ENCODE results near the gene PHAX.
"Not testable (repeated sequence)": the region's sequence is repeated elsewhere in the genome, so short reads cannot be mapped to it uniquely, and the experiment has no call there.

The PHAX gene

DNA sequence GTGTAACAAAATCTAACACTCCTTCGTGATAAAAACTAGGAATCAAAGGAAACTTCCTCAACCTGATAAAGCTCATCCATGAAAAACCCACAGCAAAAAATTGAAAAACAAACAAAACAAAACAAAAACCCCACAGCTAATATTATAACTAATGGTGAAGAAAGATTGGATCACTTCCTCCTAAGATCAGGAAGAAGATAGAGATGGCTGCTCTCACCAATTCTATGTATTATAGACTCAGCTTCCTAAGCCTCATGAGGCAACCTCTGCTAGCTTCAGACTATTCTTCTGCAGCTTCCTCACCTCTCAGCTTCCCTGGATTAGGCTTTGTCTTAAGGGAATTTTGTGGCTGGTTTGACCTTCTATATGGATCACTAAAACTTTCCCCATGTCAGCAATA lies 40.1 kb downstream of the PHAX start:
- Histone ChIP-seq H3K36me3 (ENCODE audit: insufficient read depth, low read length) (no peaks in the 10 kb centered on the region), H3K4me1 (ENCODE audit: control insufficient read depth, insufficient read depth, low read length) (no peaks in the 10 kb centered on the region), H3K4me3 (ENCODE audit: low read length) (no peak overlapping the region), H3K4me2 (ENCODE audit: low read length) (no peak overlapping the region), H3K9me3 (replicated peaks; ENCODE audit: low read length) (peaks cover 10% of the 10 kb centered on the region), H3K27me3 (ENCODE audit: control insufficient read depth, insufficient read depth, low read length) (no peaks in the 10 kb centered on the region), H3K9ac (ENCODE audit: low read depth, low read length) (no peak overlapping the region)

GRCh38 chr5:126641387-126641786 lies 40.6 kb downstream of the PHAX start:
- no peaks in the 10 kb centered on the region for H3K4me1 ChIP-seq (ENCODE audit: control insufficient read depth, insufficient read depth, low read length)
- no peak overlapping the region for H3K4me2 ChIP-seq (ENCODE audit: low read length)
- H3K27me3 ChIP-seq (ENCODE audit: control insufficient read depth, insufficient read depth, low read length), result no peaks in the 10 kb centered on the region
- H3K4me3 ChIP-seq (ENCODE audit: low read length), result no peak overlapping the region
- H3K9ac ChIP-seq (ENCODE audit: low read depth, low read length), result no peak overlapping the region
- no peaks in the 10 kb centered on the region for H3K36me3 ChIP-seq (ENCODE audit: insufficient read depth, low read length)
- H3K9me3 ChIP-seq (replicated peaks; ENCODE audit: low read length), result peaks cover 10% of the 10 kb centered on the region

DNA sequence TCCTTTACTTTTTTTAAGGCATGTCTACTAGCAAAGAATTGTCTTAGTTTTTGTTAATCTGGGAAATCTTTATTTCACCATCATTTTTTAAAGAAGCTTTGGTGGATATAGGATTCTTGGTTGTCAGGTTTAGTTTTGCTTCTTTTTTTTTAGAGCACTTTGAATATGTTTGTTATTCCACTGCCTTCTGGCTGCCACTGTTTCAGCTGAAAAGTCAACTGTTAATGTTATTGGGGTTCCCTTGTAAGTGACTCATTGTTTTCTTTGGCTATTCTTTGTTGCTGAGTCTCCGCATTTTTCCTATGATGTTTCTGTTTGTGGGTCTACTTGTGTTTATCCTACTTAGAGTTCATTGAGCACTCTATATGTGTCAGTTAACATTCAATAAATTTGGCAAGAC lies 44.4 kb downstream of the PHAX start:
- H3K9me3 ChIP-seq (replicated peaks; ENCODE audit: low read length), result peaks cover 10% of the 10 kb centered on the region
- no peaks in the 10 kb centered on the region for H3K4me1 ChIP-seq (ENCODE audit: control insufficient read depth, insufficient read depth, low read length)
- H3K27me3 ChIP-seq (ENCODE audit: control insufficient read depth, insufficient read depth, low read length), result no peaks in the 10 kb centered on the region
- no peaks in the 10 kb centered on the region for H3K36me3 ChIP-seq (ENCODE audit: insufficient read depth, low read length)
- H3K4me2 ChIP-seq (ENCODE audit: low read length), result no peak overlapping the region
- no peak overlapping the region for H3K9ac ChIP-seq (ENCODE audit: low read depth, low read length)
- H3K4me3 ChIP-seq (ENCODE audit: low read length), result no peak overlapping the region

DNA sequence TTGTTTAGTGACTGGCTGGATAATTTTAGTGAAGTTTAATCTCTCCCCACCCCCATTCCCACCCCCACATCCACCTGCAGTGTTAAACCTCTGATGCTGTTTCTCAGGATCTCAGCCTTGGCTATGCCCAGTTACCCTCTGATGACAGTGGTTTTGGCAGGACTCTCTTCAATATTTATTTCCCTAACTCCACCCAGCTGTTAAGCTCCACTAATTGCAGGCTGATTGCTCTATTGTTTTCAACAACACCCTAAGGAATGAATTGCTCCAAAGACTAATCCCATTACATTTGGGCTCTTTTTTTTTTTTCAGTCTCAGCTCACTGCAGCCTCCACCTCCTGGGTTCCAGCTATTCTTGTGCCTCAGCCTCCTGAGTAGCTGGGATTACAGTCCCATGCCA lies 46.3 kb downstream of the PHAX start:
- no peaks in the 10 kb centered on the region for H3K27me3 ChIP-seq (ENCODE audit: control insufficient read depth, insufficient read depth, low read length)
- H3K4me2 ChIP-seq (ENCODE audit: low read length), result no peak overlapping the region
- no peaks in the 10 kb centered on the region for H3K4me1 ChIP-seq (ENCODE audit: control insufficient read depth, insufficient read depth, low read length)
- H3K9ac ChIP-seq (ENCODE audit: low read depth, low read length), result no peak overlapping the region
- H3K36me3 ChIP-seq (ENCODE audit: insufficient read depth, low read length), result no peaks in the 10 kb centered on the region
- H3K4me3 ChIP-seq (ENCODE audit: low read length), result no peak overlapping the region
- peaks cover 10% of the 10 kb centered on the region for H3K9me3 ChIP-seq (replicated peaks; ENCODE audit: low read length)

- H3K36me3 ChIP-seq (ENCODE audit: insufficient read depth, low read length), result no peaks in the 10 kb centered on the region
Measured at GRCh38 chr5:126648471-126648870, 47.7 kb downstream of the PHAX start.

GRCh38 chr5:126649057-126649456 lies 48.3 kb downstream of the PHAX start:
- not testable (repeated sequence) for H3K36me3 ChIP-seq (ENCODE audit: insufficient read depth, low read length); H3K4me2 ChIP-seq (ENCODE audit: low read length); H3K4me1 ChIP-seq (ENCODE audit: control insufficient read depth, insufficient read depth, low read length); H3K9ac ChIP-seq (ENCODE audit: low read depth, low read length); H3K27me3 ChIP-seq (ENCODE audit: control insufficient read depth, insufficient read depth, low read length); H3K9me3 ChIP-seq (replicated peaks; ENCODE audit: low read length); H3K4me3 ChIP-seq (ENCODE audit: low read length)

More at GRCh38 chr5:126648471-126648870, 47.7 kb downstream of the PHAX start:
- Histone ChIP-seq H3K4me1 (ENCODE audit: control insufficient read depth, insufficient read depth, low read length) (no peaks in the 10 kb centered on the region), H3K9ac (ENCODE audit: low read depth, low read length) (no peak overlapping the region), H3K9me3 (replicated peaks; ENCODE audit: low read length) (peaks cover 10% of the 10 kb centered on the region), H3K27me3 (ENCODE audit: control insufficient read depth, insufficient read depth, low read length) (no peaks in the 10 kb centered on the region), H3K4me2 (ENCODE audit: low read length) (no peak overlapping the region), H3K4me3 (ENCODE audit: low read length) (no peak overlapping the region)

- H3K4me1 ChIP-seq (ENCODE audit: control insufficient read depth, insufficient read depth, low read length); H3K4me2 ChIP-seq (ENCODE audit: low read length); H3K9ac ChIP-seq (ENCODE audit: low read depth, low read length); H3K4me3 ChIP-seq (ENCODE audit: low read length); H3K27me3 ChIP-seq (ENCODE audit: control insufficient read depth, insufficient read depth, low read length); H3K9me3 ChIP-seq (replicated peaks; ENCODE audit: low read length); H3K36me3 ChIP-seq (ENCODE audit: insufficient read depth, low read length): not testable (repeated sequence)
Measured at GRCh38 chr5:126649709-126650108, 49.0 kb downstream of the PHAX start.

- no peaks in the 10 kb centered on the region for H3K36me3 ChIP-seq (ENCODE audit: insufficient read depth, low read length)
- H3K27me3 ChIP-seq (ENCODE audit: control insufficient read depth, insufficient read depth, low read length), result no peaks in the 10 kb centered on the region
- H3K9me3 ChIP-seq (replicated peaks; ENCODE audit: low read length), result peaks cover 2% of the 10 kb centered on the region
- H3K4me2 ChIP-seq (ENCODE audit: low read length), result no peak overlapping the region
- no peak overlapping the region for H3K4me3 ChIP-seq (ENCODE audit: low read length)
- no peaks in the 10 kb centered on the region for H3K4me1 ChIP-seq (ENCODE audit: control insufficient read depth, insufficient read depth, low read length)
- no peak overlapping the region for H3K9ac ChIP-seq (ENCODE audit: low read depth, low read length)
Measured at GRCh38 chr5:126650463-126650862, 49.7 kb downstream of the PHAX start.

- Histone ChIP-seq H3K27me3 (ENCODE audit: control insufficient read depth, insufficient read depth, low read length) (no peaks in the 10 kb centered on the region), H3K4me1 (ENCODE audit: control insufficient read depth, insufficient read depth, low read length) (no peaks in the 10 kb centered on the region), H3K4me2 (ENCODE audit: low read length) (no peak overlapping the region), H3K4me3 (ENCODE audit: low read length) (no peak overlapping the region), H3K9me3 (replicated peaks; ENCODE audit: low read length) (no peaks in the 10 kb centered on the region), H3K9ac (ENCODE audit: low read depth, low read length) (no peak overlapping the region), H3K36me3 (ENCODE audit: insufficient read depth, low read length) (no peaks in the 10 kb centered on the region)
Measured at GRCh38 chr5:126651013-126651577, 50.3 kb downstream of the PHAX start.

GRCh38 chr5:126656401-126657007 lies 55.8 kb downstream of the PHAX start:
- Histone ChIP-seq H3K4me2 (ENCODE audit: low read length) (no peak overlapping the region), H3K9ac (ENCODE audit: low read depth, low read length) (no peak overlapping the region), H3K4me1 (ENCODE audit: control insufficient read depth, insufficient read depth, low read length) (no peaks in the 10 kb centered on the region), H3K27me3 (ENCODE audit: control insufficient read depth, insufficient read depth, low read length) (no peaks in the 10 kb centered on the region), H3K4me3 (ENCODE audit: low read length) (no peak overlapping the region), H3K36me3 (ENCODE audit: insufficient read depth, low read length) (no peaks in the 10 kb centered on the region), H3K9me3 (replicated peaks; ENCODE audit: low read length) (no peaks in the 10 kb centered on the region)

DNA sequence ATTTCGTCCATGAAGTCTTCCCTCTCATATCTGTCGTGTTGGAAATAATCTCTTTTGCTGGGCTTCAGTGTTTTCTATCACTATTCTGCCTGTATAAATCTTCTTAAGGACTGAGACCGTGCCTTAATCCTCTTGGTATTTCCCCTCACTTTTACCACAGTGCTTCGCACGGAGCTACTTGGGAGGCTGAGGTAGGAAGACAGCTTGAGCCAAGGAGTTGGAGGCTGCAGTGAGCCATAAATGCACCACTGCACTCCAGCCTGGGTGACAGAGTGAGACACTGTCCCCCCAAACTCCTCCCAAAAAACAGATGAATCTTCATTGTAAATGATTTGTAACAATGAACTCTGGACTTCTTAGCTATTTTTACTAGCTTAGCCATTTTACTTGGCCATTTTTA lies 57.8 kb downstream of the PHAX start:
- Histone ChIP-seq H3K4me2 (ENCODE audit: low read length) (no peak overlapping the region), H3K9ac (ENCODE audit: low read depth, low read length) (no peak overlapping the region), H3K4me3 (ENCODE audit: low read length) (no peak overlapping the region), H3K36me3 (ENCODE audit: insufficient read depth, low read length) (no peaks in the 10 kb centered on the region), H3K27me3 (ENCODE audit: control insufficient read depth, insufficient read depth, low read length) (no peaks in the 10 kb centered on the region), H3K9me3 (replicated peaks; ENCODE audit: low read length) (no peaks in the 10 kb centered on the region), H3K4me1 (ENCODE audit: control insufficient read depth, insufficient read depth, low read length) (no peaks in the 10 kb centered on the region)

DNA sequence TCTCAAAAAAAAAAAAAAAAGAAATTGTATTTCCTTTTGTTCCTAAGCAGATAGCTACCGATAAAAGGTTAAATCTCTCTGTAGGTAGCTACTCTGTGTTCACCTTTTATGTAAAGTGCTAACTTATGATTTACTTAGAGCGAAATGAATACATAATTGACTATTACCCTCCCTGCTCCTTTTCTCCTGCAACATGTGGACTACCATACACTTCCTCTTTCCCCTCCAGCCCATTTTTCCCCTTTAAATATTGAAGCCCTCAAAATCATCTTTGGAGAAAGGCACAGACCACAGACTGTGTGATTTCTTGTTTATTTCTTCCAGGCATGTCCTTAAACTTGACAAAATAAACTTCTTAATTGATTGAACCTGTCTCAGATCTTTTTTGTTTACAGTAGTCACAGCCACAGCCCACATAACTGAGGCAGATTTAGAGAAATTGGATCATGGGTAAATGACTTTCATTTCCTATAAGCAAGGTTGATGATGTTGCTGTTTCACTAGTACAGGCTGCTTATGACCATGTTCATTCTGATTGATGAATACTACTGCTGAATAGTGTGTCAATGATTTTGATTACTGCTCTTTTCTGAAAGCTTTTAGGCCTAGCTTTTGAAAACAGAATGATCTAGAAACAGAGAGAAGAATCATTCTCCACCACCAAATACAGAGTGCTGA lies 59.2 kb downstream of the PHAX start:
- Histone ChIP-seq H3K36me3 (ENCODE audit: insufficient read depth, low read length) (no peaks in the 10 kb centered on the region), H3K4me1 (ENCODE audit: control insufficient read depth, insufficient read depth, low read length) (no peaks in the 10 kb centered on the region), H3K9ac (ENCODE audit: low read depth, low read length) (no peak overlapping the region), H3K9me3 (replicated peaks; ENCODE audit: low read length) (no peaks in the 10 kb centered on the region), H3K4me2 (ENCODE audit: low read length) (no peak overlapping the region), H3K4me3 (ENCODE audit: low read length) (no peak overlapping the region), H3K27me3 (ENCODE audit: control insufficient read depth, insufficient read depth, low read length) (peaks cover 1% of the 10 kb centered on the region)

Measured in skeletal muscle satellite cell (primary cell).